HepG2 (cell line): ENCODE measurements around the gene CRLF1. TPM values are rescaled to one million over a fixed set of nuclear protein-coding genes. Genes with fewer than 3 reads are reported as not detected.

Experiments used
- CHCHD3 ChIP-seq: sonication (generic); formaldehyde crosslinking; IDR thresholded peaks from 2 replicates; pipeline ENCODE4 v1.8.0; 2022; ENCODE audit warnings: mild to moderate bottlenecking, missing genetic modification reagents, moderate library complexity
- DRAP1 ChIP-seq: IDR thresholded peaks from 2 replicates; pipeline ENCODE4 v1.6.1; 2016; ENCODE audit warnings: missing genetic modification reagents, missing compliant biosample characterization
- FOXA3 ChIP-seq: IDR thresholded peaks from 2 replicates; pipeline ENCODE4 v1.6.1; 2016; ENCODE audit warnings: missing genetic modification reagents, missing compliant biosample characterization
- FOXO1 ChIP-seq: sonication (generic); formaldehyde crosslinking; IDR thresholded peaks from 2 replicates; pipeline ENCODE4 v1.4.0; 2020; ENCODE audit warnings: missing genetic modification reagents
- HDAC1 ChIP-seq: sonication (generic); formaldehyde crosslinking; IDR thresholded peaks from 2 replicates; pipeline ENCODE4 v1.5.1; 2020; ENCODE audit warnings: mild to moderate bottlenecking, missing genetic modification reagents
- JUND ChIP-seq: sonication (generic); formaldehyde crosslinking; IDR thresholded peaks from 2 replicates; pipeline ENCODE4 v1.8.0; 2022; ENCODE audit warnings: mild to moderate bottlenecking, missing genetic modification reagents
- NFIC ChIP-seq: IDR thresholded peaks from 2 replicates; pipeline ENCODE4 v1.6.1; 2012; ENCODE audit warnings: mild to moderate bottlenecking, low read length, inconsistent platforms
- PCBP2 ChIP-seq: fragments of 200-400 bp; formaldehyde crosslinking; optimal IDR thresholded peaks from 2 replicates; pipeline ENCODE3; 2018; ENCODE audit warnings: low read length, low read depth; ENCODE audit not compliant: poor library complexity, severe bottlenecking
- POLR2AphosphoS2 ChIP-seq: IDR thresholded peaks from 2 replicates; pipeline ENCODE4 v1.6.1; 2011; ENCODE audit warnings: low read depth, low read length, improper control_type of control experiment
- RBFOX2 ChIP-seq: fragments of 200-400 bp; formaldehyde crosslinking; IDR thresholded peaks from 2 replicates; pipeline ENCODE4 v1.6.1; 2017; ENCODE audit warnings: low read depth, mild to moderate bottlenecking, low read length
- REXO4 ChIP-seq: sonication (generic); formaldehyde crosslinking; IDR thresholded peaks from 2 replicates; pipeline ENCODE4 v1.8.0; 2022; ENCODE audit warnings: missing genetic modification reagents, mild to moderate bottlenecking, borderline replicate concordance
- RXRB ChIP-seq: IDR thresholded peaks from 2 replicates; pipeline ENCODE4 v1.6.1; 2016; ENCODE audit warnings: borderline replicate concordance, missing genetic modification reagents, missing compliant biosample characterization
- SP4 ChIP-seq: sonication (generic); formaldehyde crosslinking; IDR thresholded peaks from 2 replicates; pipeline ENCODE4 v1.8.1; 2023; ENCODE audit warnings: mild to moderate bottlenecking, missing genetic modification reagents
- TAF15 ChIP-seq: fragments of 200-400 bp; formaldehyde crosslinking; IDR thresholded peaks from one replicate; pipeline ENCODE4 v1.6.1; 2018; ENCODE audit warnings: mild to moderate bottlenecking, low read depth, low read length; ENCODE audit not compliant: poor library complexity, severe bottlenecking
- THYN1 ChIP-seq: sonication (generic); formaldehyde crosslinking; IDR thresholded peaks from 2 replicates; pipeline ENCODE4 v1.8.1; 2023; ENCODE audit warnings: low read depth, mild to moderate bottlenecking, moderate library complexity, missing genetic modification reagents, borderline replicate concordance
- ZFP90 ChIP-seq: sonication (generic); formaldehyde crosslinking; IDR thresholded peaks from 2 replicates; pipeline ENCODE4 v1.8.0; 2022; ENCODE audit warnings: missing genetic modification reagents, mild to moderate bottlenecking, inconsistent platforms, borderline replicate concordance
- ZFYVE20 ChIP-seq: sonication (generic); formaldehyde crosslinking; IDR thresholded peaks from 2 replicates; pipeline ENCODE4 v1.8.0; 2023; ENCODE audit warnings: low read depth, mild to moderate bottlenecking, moderate library complexity, missing genetic modification reagents, borderline replicate concordance
- ZHX2 ChIP-seq, 2 experiments: sonication (generic) in 1 of 2; formaldehyde crosslinking in 1 of 2; IDR thresholded peaks; 2 replicates each; pipeline versions ENCODE4 v1.6.1 to v1.9.0; 2014 to 2022; ENCODE audit warnings: antibody characterized with exemption in 1 of 2, borderline replicate concordance in 1 of 2, inconsistent platforms in 1 of 2, low read depth in 1 of 2, missing genetic modification reagents in 1 of 2
- ZNF253 ChIP-seq: sonication (generic); formaldehyde crosslinking; IDR thresholded peaks from 2 replicates; pipeline ENCODE4 v1.8.0; 2022; ENCODE audit warnings: mild to moderate bottlenecking, missing genetic modification reagents, borderline replicate concordance
- ZNF3 ChIP-seq: IDR thresholded peaks from 2 replicates; pipeline ENCODE4 v1.7.0; 2017; ENCODE audit warnings: inconsistent platforms
- ZNF550 ChIP-seq: sonication (generic); formaldehyde crosslinking; IDR thresholded peaks from 2 replicates; pipeline ENCODE4 v1.4.0; 2020; ENCODE audit warnings: mild to moderate bottlenecking, missing genetic modification reagents, borderline replicate concordance
- ZNF605 ChIP-seq: sonication (generic); formaldehyde crosslinking; IDR thresholded peaks from 2 replicates; pipeline ENCODE4 v1.8.0; 2022; ENCODE audit warnings: mild to moderate bottlenecking, missing genetic modification reagents
- ZSCAN29 ChIP-seq: sonication (generic); formaldehyde crosslinking; conservative IDR thresholded peaks from 2 replicates; pipeline ENCODE4 v1.4.0; 2020; ENCODE audit warnings: mild to moderate bottlenecking, missing genetic modification reagents
- polyA plus RNA-seq, 8 experiments: library from polyadenylated mRNA; depleted of rRNA in 3 of 8; stranded (reverse) in 7 of 8; unstranded in 1 of 8; fragments of >200 nt; fragmentation: Illumina TruSeq in 4 of 8; extraction: Trizol in 4 of 8; gene quantifications; 2 replicates each; pipeline versions ENCODE4 v1.2.1 to v1.2.3, GENCODE V29; 2011 to 2016; ENCODE audit warnings: low read depth in 4 of 8, missing spikeins in 1 of 8, mixed read lengths in 1 of 8; ENCODE audit not compliant: insufficient read depth in 1 of 8
- total RNA-seq, 5 experiments: library from RNA; depleted of rRNA; stranded (reverse); fragments of >200 nt; fragmentation: Illumina TruSeq; extraction: Trizol; gene quantifications; 2 replicates each; pipeline ENCODE4 v1.2.3, GENCODE V29; 2016; ENCODE audit warnings: low read depth in 1 of 5

CRLF1 gene
- total and polyA plus RNA-seq, 2 of the 13 experiments (the other 11 are each of a cell fraction or from before 2014, with no cell fraction given): 217 to 296 TPM

- no peak for TF ChIP-seq ZNF550 (CRISPR knock-in tag)
- no peak for TF ChIP-seq POLR2AphosphoS2
- TF ChIP-seq RBFOX2: peak; percentile 71
- no peak for TF ChIP-seq ZFP90 (CRISPR knock-in tag)
- no peak for TF ChIP-seq DRAP1 (CRISPR knock-in tag)
- TF ChIP-seq ZNF605 (CRISPR knock-in tag): no peak
- no peak for TF ChIP-seq ZSCAN29 (CRISPR knock-in tag)
- no peak for TF ChIP-seq FOXA3 (CRISPR knock-in tag)
- no peak for TF ChIP-seq PCBP2
- TF ChIP-seq NFIC: no peak
- TF ChIP-seq THYN1: no peak
- TF ChIP-seq ZNF3 (CRISPR knock-in tag): no peak
- peak; percentile 22; the same call in 1 of the 2 replicates for TF ChIP-seq HDAC1
- no peak for TF ChIP-seq FOXO1 (CRISPR knock-in tag)
- TF ChIP-seq SP4: 0 out of 2 replicates have a peak, but pooled peaks have one; percentile 26
- no peak for TF ChIP-seq RXRB (CRISPR knock-in tag)
- no peak for TF ChIP-seq ZHX2 (IDR thresholded peaks at IDR 0.05; ENCODE audit: low read depth)
- TF ChIP-seq ZHX2 (CRISPR knock-in tag; IDR thresholded peaks at IDR 0.05; ENCODE audit: borderline replicate concordance): no peak
- TF ChIP-seq TAF15: peak; percentile 29
- TF ChIP-seq JUND (CRISPR knock-in tag): no peak
- TF ChIP-seq ZNF253: no peak
- no peak for TF ChIP-seq REXO4 (CRISPR knock-in tag)
- no peak for TF ChIP-seq CHCHD3
- no peak for TF ChIP-seq ZFYVE20 (CRISPR knock-in tag)
Measured at GRCh38 chr19:18605546-18606280, 886 bp downstream of the CRLF1 start (continued).
